DOHH2 (cell line): Measurements from ENCODE around the gene STT3B.

ENCODE experiments used
- CTCF ChIP-seq: fragments of 200-600 bp; sonication (generic); IDR thresholded peaks from one replicate; pipeline ENCODE4 v1.5.1; 2014; ENCODE audit warnings: antibody characterized with exemption, mild to moderate bottlenecking, low read depth, low read length; ENCODE audit not compliant: poor library complexity, severe bottlenecking
- EZH2phosphoT487 ChIP-seq: fragments of 200-600 bp; sonication (generic); IDR thresholded peaks from 2 replicates; pipeline ENCODE4 v1.6.1; 2017; ENCODE audit warnings: borderline replicate concordance, mild to moderate bottlenecking, antibody characterized with exemption, low read length, moderate library complexity, mixed read lengths

- TF ChIP-seq CTCF: no peak
- TF ChIP-seq EZH2phosphoT487: no peak
Observed at GRCh38 chr3:31486865-31487533, 45.7 kb upstream of the STT3B start.
